ENCODE results near the gene CNTNAP4.

CNTNAP4 gene

GRCh38 chr16:76276745-76277438 lies at the start of gene CNTNAP4:
CNTNAP4 (plus strand) TSS chr16:76277401; CDS start chr16:76277663, 262 bp downstream.
- DNase-seq (ENCODE audit: low read depth) = no peak

- DNase-seq (ENCODE audit: low read depth) = no peak
Observed at GRCh38 chr16:76228546-76229146, 48.6 kb upstream of the CNTNAP4 start.

GRCh38 chr16:76232704-76233103 lies 44.5 kb upstream of the CNTNAP4 start:
- DNase-seq (ENCODE audit: low read depth) = no peak

- DNase-seq (ENCODE audit: low read depth) = no peak
Observed at GRCh38 chr16:76235025-76235424, 42.2 kb upstream of the CNTNAP4 start.

GRCh38 chr16:76235426-76235825 lies 41.8 kb upstream of the CNTNAP4 start:
- no peak for DNase-seq (ENCODE audit: low read depth)

GRCh38 chr16:76237471-76237870 lies 39.7 kb upstream of the CNTNAP4 start:
- DNase-seq (ENCODE audit: low read depth) = no peak

- no peak for DNase-seq (ENCODE audit: low read depth)
Observed at GRCh38 chr16:76241755-76242154, 35.4 kb upstream of the CNTNAP4 start.

GRCh38 chr16:76243620-76244019 lies 33.6 kb upstream of the CNTNAP4 start:
- DNase-seq (ENCODE audit: low read depth) = no peak

- no peak for DNase-seq (ENCODE audit: low read depth)
Observed at GRCh38 chr16:76246587-76246986, 30.6 kb upstream of the CNTNAP4 start.

GRCh38 chr16:76265434-76266045 lies 11.7 kb upstream of the CNTNAP4 start:
- DNase-seq (ENCODE audit: low read depth) = no peak

GRCh38 chr16:76268824-76269223 lies 8.4 kb upstream of the CNTNAP4 start:
- DNase-seq (ENCODE audit: low read depth) = no peak

- no peak for DNase-seq (ENCODE audit: low read depth)
Observed at GRCh38 chr16:76277460-76278030, 344 bp downstream of the CNTNAP4 start.

- no peak for DNase-seq (ENCODE audit: low read depth)
Observed at GRCh38 chr16:76278086-76278485, 885 bp downstream of the CNTNAP4 start.

GRCh38 chr16:76278980-76279379 lies 1.8 kb downstream of the CNTNAP4 start:
- no peak for DNase-seq (ENCODE audit: low read depth)

GRCh38 chr16:76280421-76281215 lies 3.4 kb downstream of the CNTNAP4 start:
- DNase-seq (ENCODE audit: low read depth) = no peak

- no peak for DNase-seq (ENCODE audit: low read depth)
Observed at GRCh38 chr16:76287466-76287865, 10.3 kb downstream of the CNTNAP4 start.

- DNase-seq (ENCODE audit: low read depth) = no peak
Observed at GRCh38 chr16:76292218-76292617, 15.0 kb downstream of the CNTNAP4 start.

- no peak for DNase-seq (ENCODE audit: low read depth)
Observed at GRCh38 chr16:76293980-76294379, 16.8 kb downstream of the CNTNAP4 start.

- DNase-seq (ENCODE audit: low read depth) = no peak
Observed at GRCh38 chr16:76294396-76295214, 17.4 kb downstream of the CNTNAP4 start.

- DNase-seq (ENCODE audit: low read depth) = no peak
Observed at GRCh38 chr16:76297941-76298340, 20.7 kb downstream of the CNTNAP4 start.

GRCh38 chr16:76303637-76304314 lies 26.6 kb downstream of the CNTNAP4 start:
- no peak for DNase-seq (ENCODE audit: low read depth)

Data from stimulated activated CD8-positive, alpha-beta memory T cell treated with anti-CD3 and anti-CD28 coated beads, Interleukin-7, amount 100 ng/mL, for 24 hours (primary cell).